ENCODE data around the gene FBXO2. TPM values are rescaled to one million over a fixed set of nuclear protein-coding genes. Genes with fewer than 3 reads are reported as not detected.
"Not testable (repeated sequence)": the region's sequence is repeated elsewhere in the genome, so short reads cannot be mapped to it uniquely, and the experiment has no call there.

FBXO2 gene
- total and polyA plus RNA-seq, 10 donors = 2.1 to 6.7 (median 4.6) TPM

DNA sequence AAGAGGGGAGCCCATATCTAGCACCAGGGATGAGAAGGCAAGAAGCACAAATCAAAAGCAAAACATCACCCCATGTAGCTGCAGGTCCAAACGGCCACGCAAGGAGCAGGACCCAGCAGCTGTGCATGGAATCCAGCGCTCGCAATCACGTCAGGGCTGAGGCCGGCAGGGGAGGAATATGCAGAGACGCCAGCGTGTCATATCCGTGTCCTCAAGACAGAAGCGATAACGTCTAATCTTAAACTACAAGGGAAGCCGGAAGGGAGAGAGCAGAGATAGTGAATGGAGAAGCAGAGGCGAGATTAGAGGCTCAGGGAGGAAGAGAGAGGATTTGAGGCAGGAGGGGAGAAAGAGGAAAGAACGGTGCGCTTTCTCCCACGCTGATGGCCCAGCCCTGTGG is 39.1 kb downstream of the FBXO2 start:
- no peak for DNase-seq
- intact Hi-C loops (cut with DNase I; ENCODE audit: low total_unique reads) = no loop called here
- Histone ChIP-seq H3K27ac (no peak overlapping the region), H3K4me3 (no peak overlapping the region), H3K4me1 (no peaks in the 10 kb centered on the region), H3K27me3 (replicated peaks in 1 of 7) (peaks cover 0 to 47% (median 0%) of the 10 kb centered on the region in 7 donors), H3K36me3 (no peaks in the 10 kb centered on the region), H3K9me3 (no peaks in the 10 kb centered on the region)
- TF ChIP-seq CTCF (IDR thresholded peaks at IDR 0.05 in 8 of 11, conservative IDR thresholded peaks at IDR 0.05 in 3 of 11) = no peak
- WGBS, 5 donors = 52 to 61% (median 54%) methylated on average over 16 of the region's 16 CpGs

GRCh38 chr1:11613347-11613746 is 40.9 kb downstream of the FBXO2 start:
- TF ChIP-seq POLR2A (IDR thresholded peaks at IDR 0.05) (no peak), POLR2AphosphoS5 (IDR thresholded peaks at IDR 0.05) (no peak)
- H3K27ac ChIP-seq = no peak overlapping the region
- peaks cover 0 to 44% (median 0%) of the 10 kb centered on the region in 7 donors for H3K27me3 ChIP-seq (replicated peaks in 1 of 7)
- 73 to 82% (median 78%) methylated on average over 4 to 5 of the region's 5 CpGs for WGBS, 5 donors
- intact Hi-C loops (cut with DNase I; ENCODE audit: low total_unique reads) = no loop called here
- H3K4me1 ChIP-seq = no peaks in the 10 kb centered on the region
- no peaks in the 10 kb centered on the region for H3K36me3 ChIP-seq
- no peaks in the 10 kb centered on the region for H3K9me3 ChIP-seq
- no peak for DNase-seq
- no peak overlapping the region for H3K4me3 ChIP-seq

- H3K36me3 ChIP-seq = no peaks in the 10 kb centered on the region
- peaks cover 0 to 38% (median 0%) of the 10 kb centered on the region in 7 donors for H3K27me3 ChIP-seq (replicated peaks in 1 of 7)
- no peak for TF ChIP-seq POLR2A (IDR thresholded peaks at IDR 0.05)
- no peak for TF ChIP-seq CTCF (IDR thresholded peaks at IDR 0.05 in 8 of 11, conservative IDR thresholded peaks at IDR 0.05 in 3 of 11)
- no peak for TF ChIP-seq POLR2AphosphoS5 (IDR thresholded peaks at IDR 0.05)
- H3K27ac ChIP-seq = no peak overlapping the region
- no peak overlapping the region for H3K4me3 ChIP-seq
- H3K9me3 ChIP-seq = peaks cover 0 to 3% (median 0%) of the 10 kb centered on the region in 8 donors
- no peaks in the 10 kb centered on the region for H3K4me1 ChIP-seq
- intact Hi-C loops (cut with DNase I; ENCODE audit: low total_unique reads) = no loop called here
- no peak for DNase-seq
- 41 to 50% (median 49%) methylated on average over 7 of the region's 7 CpGs for WGBS, 5 donors
Observed at GRCh38 chr1:11611638-11612327, 42.4 kb downstream of the FBXO2 start.

DNA sequence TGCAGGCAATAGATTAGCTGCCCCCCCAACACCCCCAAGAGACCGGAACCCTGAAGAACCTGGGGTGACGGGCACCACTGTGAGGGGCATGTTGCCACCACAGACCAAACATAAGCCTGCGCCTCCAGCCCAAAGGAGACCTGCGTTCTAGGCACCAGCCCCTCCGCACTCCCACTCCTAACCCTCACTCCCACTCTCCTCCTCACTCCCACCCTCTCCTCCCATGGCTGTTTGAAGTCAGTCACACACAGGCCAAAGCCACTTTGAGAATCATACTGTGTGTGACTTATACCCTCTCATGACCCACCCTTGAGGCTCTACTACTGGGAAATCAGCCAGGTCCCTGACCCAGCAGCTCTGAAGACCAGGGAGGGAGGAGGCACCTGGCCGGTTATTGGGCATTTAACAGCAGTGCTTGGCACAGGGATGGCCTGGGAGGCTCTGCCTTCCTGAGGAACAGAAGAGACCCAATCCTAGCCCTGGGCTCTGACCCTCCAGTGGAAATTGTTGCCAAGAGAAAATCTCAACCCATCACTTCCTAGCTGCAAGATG is 43.5 kb downstream of the FBXO2 start:
- Histone ChIP-seq H3K27ac (no peak overlapping the region), H3K36me3 (no peaks in the 10 kb centered on the region), H3K4me1 (no peaks in the 10 kb centered on the region), H3K27me3 (replicated peaks in 1 of 7) (peaks cover 0 to 33% (median 0%) of the 10 kb centered on the region in 7 donors), H3K9me3 (peaks cover 0 to 7% (median 0%) of the 10 kb centered on the region in 8 donors), H3K4me3 (no peak overlapping the region)
- WGBS, 5 donors = 55 to 71% (median 60%) methylated on average over 6 of the region's 6 CpGs
- no peak for TF ChIP-seq POLR2A (IDR thresholded peaks at IDR 0.05)
- TF ChIP-seq POLR2AphosphoS5 (IDR thresholded peaks at IDR 0.05) = no peak
- no peak for TF ChIP-seq CTCF (IDR thresholded peaks at IDR 0.05 in 8 of 11, conservative IDR thresholded peaks at IDR 0.05 in 3 of 11)
- intact Hi-C loops (cut with DNase I; ENCODE audit: low total_unique reads) = no loop called here
- no peak for DNase-seq

DNA sequence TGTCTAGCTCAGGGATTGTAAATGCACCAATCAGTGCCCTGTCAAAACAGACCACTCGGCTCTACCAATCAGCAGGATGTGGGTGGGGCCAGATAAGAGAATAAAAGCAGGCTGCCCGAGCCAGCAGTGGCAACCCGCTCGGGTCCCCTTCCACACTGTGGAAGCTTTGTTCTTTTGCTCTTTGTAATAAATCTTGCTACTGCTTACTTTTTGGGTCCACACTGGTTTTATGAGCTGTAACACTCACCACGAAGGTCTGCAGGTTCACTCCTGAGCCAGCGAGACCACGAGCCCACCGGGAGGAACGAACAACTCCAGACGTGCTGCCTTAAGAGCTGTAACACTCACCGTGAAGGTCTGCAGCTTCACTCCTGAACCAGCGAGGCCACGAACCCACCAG is 44.9 kb downstream of the FBXO2 start:
- peaks cover 0 to 24% (median 0%) of the 10 kb centered on the region in 7 donors for H3K27me3 ChIP-seq (replicated peaks in 1 of 7)
- H3K4me1 ChIP-seq; intact Hi-C loops (cut with DNase I; ENCODE audit: low total_unique reads); H3K4me3 ChIP-seq; H3K27ac ChIP-seq; DNase-seq; H3K9me3 ChIP-seq; H3K36me3 ChIP-seq: not testable (repeated sequence)
- WGBS, 5 donors = 81 to 83% (median 82%) methylated on average over 8 to 13 of the region's 13 CpGs

DNA sequence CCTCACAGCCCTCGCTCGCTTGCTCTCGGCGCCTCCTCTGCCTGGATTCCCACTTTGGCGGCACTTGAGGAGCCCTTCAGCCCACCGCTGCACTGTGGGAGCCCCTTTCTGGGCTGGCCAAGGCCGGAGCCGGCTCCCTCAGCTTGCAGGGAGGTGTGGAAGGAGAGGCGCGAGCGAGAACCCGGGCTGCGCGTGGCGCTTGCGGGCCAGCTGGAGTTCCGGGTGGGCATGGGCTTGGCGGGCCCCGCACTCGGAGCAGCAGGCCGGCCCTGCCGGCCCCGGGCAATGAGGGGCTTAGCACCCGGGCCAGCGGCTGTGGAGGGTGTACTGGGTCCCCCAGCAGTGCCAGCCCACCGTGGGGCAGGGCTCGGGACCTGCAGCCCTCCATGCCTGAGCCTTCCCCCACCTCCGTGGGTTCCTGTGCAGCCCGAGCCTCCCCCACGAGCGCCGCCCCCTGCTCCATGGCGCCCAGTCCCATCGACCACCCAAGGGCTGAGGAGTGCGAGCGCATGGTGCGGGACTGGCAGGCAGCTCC is 45.6 kb downstream of the FBXO2 start:
- H3K4me3 ChIP-seq; H3K36me3 ChIP-seq; DNase-seq; intact Hi-C loops (cut with DNase I; ENCODE audit: low total_unique reads); H3K27ac ChIP-seq; H3K9me3 ChIP-seq; H3K4me1 ChIP-seq: not testable (repeated sequence)
- peaks cover 0 to 24% (median 0%) of the 10 kb centered on the region in 7 donors for H3K27me3 ChIP-seq (replicated peaks in 1 of 7)
- WGBS, 5 donors = 91 to 96% (median 94%) methylated on average over 20 to 35 of the region's 37 CpGs; no CpG with 5 or more reads in 1 of the 5 donors
